Heart left ventricle (tissue), 16 donors: ENCODE results near the gene MIS18BP1. TPM values are rescaled to one million over a fixed set of nuclear protein-coding genes. Genes with fewer than 3 reads are reported as not detected.
"Not testable (repeated sequence)": the region's sequence is repeated elsewhere in the genome, so short reads cannot be mapped to it uniquely, and the experiment has no call there.

Source experiments
- ATAC-seq, 4 donors: fragments of 200-7000 bp; cut with Tn5 transposase; one replicate each; pipeline ENCODE4 v1.9.1; 2020 to 2022; ENCODE audit warnings: moderate library complexity in 4 of 4, mild to moderate bottlenecking in 3 of 4, moderate number of reproducible peaks in 1 of 4
- DNase-seq, 5 donors: peaks; one replicate each; pipeline ENCODE4 v3.0.0-alpha.2; 2020
- H3K27ac ChIP-seq, 12 donors: fragments of 200-600 bp; sonication (generic) in 4 of 12; one replicate each; pipeline versions ENCODE4 v1.5.0 to v1.8.0; 2016 to 2022; ENCODE audit warnings: mild to moderate bottlenecking in 2 of 12
- H3K27me3 ChIP-seq, 9 donors: fragments of 200-600 bp; sonication (generic) in 2 of 9; one replicate each; pipeline versions ENCODE4 v1.5.1 to v1.8.0; 2016 to 2022; ENCODE audit warnings: mild to moderate bottlenecking in 3 of 9
- H3K36me3 ChIP-seq, 9 donors: fragments of 200-600 bp; sonication (generic) in 2 of 9; one replicate each; pipeline versions ENCODE4 v1.5.0 to v1.8.0; 2018 to 2022; ENCODE audit warnings: mild to moderate bottlenecking in 2 of 9
- H3K4me1 ChIP-seq, 12 donors: fragments of 200-600 bp; sonication (generic) in 4 of 12; one replicate each; pipeline versions ENCODE4 v1.5.0 to v1.8.0; 2016 to 2022; ENCODE audit warnings: mild to moderate bottlenecking in 3 of 12
- H3K4me3 ChIP-seq, 12 donors: fragments of 200-600 bp; sonication (generic) in 4 of 12; one replicate each; pipeline versions ENCODE4 v1.5.0 to v1.8.0; 2017 to 2022; ENCODE audit warnings: mild to moderate bottlenecking in 9 of 12, moderate library complexity in 4 of 12
- H3K9me3 ChIP-seq, 12 donors: fragments of 200-600 bp; sonication (generic) in 4 of 12; one replicate each; pipeline versions ENCODE4 v1.5.0 to v1.8.0; 2016 to 2022; ENCODE audit warnings: mild to moderate bottlenecking in 1 of 12
- CTCF ChIP-seq, 12 donors: fragments of 200-600 bp; sonication (generic) in 4 of 12; IDR thresholded peaks; one replicate each; pipeline versions ENCODE4 v1.5.0 to v1.8.0; 2018 to 2022; ENCODE audit warnings: antibody characterized with exemption in 12 of 12, mild to moderate bottlenecking in 5 of 12
- POLR2A ChIP-seq, 2 donors: fragments of 450-650 bp; IDR thresholded peaks; one replicate each; pipeline ENCODE4 v1.6.1; 2017; ENCODE audit warnings: antibody characterized with exemption in 2 of 2, mild to moderate bottlenecking in 2 of 2, moderate library complexity in 2 of 2
- WGBS, 4 donors: extraction: QIAGEN DNeasy Blood & Tissue Kit in 2 of 4; methylation state at CpG; one replicate each; pipeline versions ENCODE4 v1.1.5 to v1.1.7; 2013 to 2018; 5-methylcytosine and 5-hydroxymethylcytosine counted together
- intact Hi-C, 10 donors: fragments of 100-400 bp; cut with DNase I; formaldehyde crosslinking; loops; one replicate each; pipeline versions ENCODE4 v1.11.1 to v1.14.2; 2022
- polyA plus RNA-seq, 2 donors: library from polyadenylated mRNA; stranded (reverse); fragments of 200-250 nt; gene quantifications; one replicate each; pipeline ENCODE4 v1.2.3, GENCODE V29; 2013
- total RNA-seq, 9 donors: library from RNA; depleted of rRNA in 2 of 9; stranded (reverse); fragments of >200 nt in 2 of 9; fragmentation: NEBNext Ultra II Directional in 3 of 9; extraction: Animal tissue kit (Norgen Biotek cat#: 25700) in 3 of 9; gene quantifications; one replicate each; pipeline versions ENCODE4 v1.1.0 to v1.2.4, GENCODE V29; 2016 to 2023
- donor health status: ischemic (EF 13 %, LVEDD 7.1; RV severe dilation, severe dysfunction).
- donor health status: healthy with polysubstance abuse.
- donor health status: DM: no; HTN: yes; CAD: no.
- donor health status: DM: no; HTN: no; CAD: no.
- donor health status: ischemic (EF 25% LVEDD 6.9; RV normal size, moderate dysfunction).
- donor health status: ischemic (EF 25% LVEDD 5.7; RV mildly dilated, moderate dysfunction).
- donor health status: healthy.
- donor health status: DM: yes; HTN: yes; CAD: no.
- donor health status: ischemic (EF 35%, LVEDD 5.7; RV mildly dilated, moderate dysfunction).
- donor health status: nonischemic (EF 11% LVEDD 7.7; RV severe dilation, severe dysfunction).
- donor health status: DM: yes; HTN: yes; CAD: no.
- donor health status: PGD.
- donor health status: ischemic (EF 29% LVEDD 5.4; RV normal size, mild dysfunction).
- donor health status: nonischemic (EF 23%, LVEDD 6.1; RV moderate dilation, normal function).

The MIS18BP1 gene
- total and polyA plus RNA-seq, 11 donors: 3.4 to 22.0 (median 6.8) TPM

GRCh38 chr14:45238988-45239387 lies 14.0 kb downstream of the MIS18BP1 start:
- Histone ChIP-seq H3K27me3 (no peaks in the 10 kb centered on the region), H3K36me3 (peaks cover 0 to 45% (median 29%) of the 10 kb centered on the region in 9 donors), H3K4me1 (peaks cover 0 to 19% (median 0%) of the 10 kb centered on the region in 12 donors), H3K27ac (no peak overlapping the region), H3K4me3 (no peak overlapping the region), H3K9me3 (no peaks in the 10 kb centered on the region)
- WGBS, 4 donors: 87 to 95% (median 92%) methylated on average over 2 of the region's 2 CpGs
- TF ChIP-seq POLR2A (IDR thresholded peaks at IDR 0.05) (no peak), CTCF (IDR thresholded peaks at IDR 0.05) (no peak)
- ATAC-seq (no peak), DNase-seq (no peak)
- intact Hi-C loops: no loop called here

GRCh38 chr14:45227566-45227965 lies 25.4 kb downstream of the MIS18BP1 start:
- Histone ChIP-seq H3K36me3 (peaks cover 0 to 99% (median 84%) of the 10 kb centered on the region in 9 donors), H3K27me3 (no peaks in the 10 kb centered on the region), H3K4me1 (no peaks in the 10 kb centered on the region), H3K27ac (no peak overlapping the region), H3K4me3 (no peak overlapping the region), H3K9me3 (no peaks in the 10 kb centered on the region)
- ATAC-seq (no peak), DNase-seq (no peak)
- intact Hi-C loops: no loop called here
- TF ChIP-seq CTCF (IDR thresholded peaks at IDR 0.05) (no peak), POLR2A (IDR thresholded peaks at IDR 0.05) (no peak)
- WGBS, 4 donors: 95 to 99% (median 95%) methylated on average over 4 of the region's 4 CpGs

- TF ChIP-seq CTCF (IDR thresholded peaks at IDR 0.05): no peak
- TF ChIP-seq POLR2A (IDR thresholded peaks at IDR 0.05): no peak
- DNase-seq (no peak), ATAC-seq (no peak)
- Histone ChIP-seq H3K9me3 (no peaks in the 10 kb centered on the region), H3K4me1 (no peaks in the 10 kb centered on the region), H3K27me3 (no peaks in the 10 kb centered on the region), H3K4me3 (no peak overlapping the region), H3K27ac (no peak overlapping the region), H3K36me3 (peaks cover 0 to 65% (median 53%) of the 10 kb centered on the region in 9 donors)
- intact Hi-C loops: no loop called here
- WGBS, 4 donors: 90 to 95% (median 93%) methylated on average over 3 of the region's 3 CpGs
These were observed 30.3 kb downstream of the MIS18BP1 start for GRCh38 chr14:45222485-45223262.

- H3K9me3 ChIP-seq, intact Hi-C loops, H3K27ac ChIP-seq, H3K27me3 ChIP-seq, DNase-seq, H3K4me3 ChIP-seq, ATAC-seq: not testable (repeated sequence)
- Histone ChIP-seq H3K4me1 (peaks cover 0 to 12% (median 0%) of the 10 kb centered on the region in 12 donors), H3K36me3 (peaks cover 0 to 96% (median 63%) of the 10 kb centered on the region in 9 donors)
- 96 to 98% (median 97%) methylated on average over 6 of the region's 6 CpGs for WGBS, 4 donors
These were observed 38.7 kb downstream of the MIS18BP1 start for GRCh38 chr14:45214341-45214740.

- intact Hi-C loops, ATAC-seq, H3K9me3 ChIP-seq, H3K27me3 ChIP-seq, DNase-seq, H3K27ac ChIP-seq, H3K4me3 ChIP-seq: not testable (repeated sequence)
- WGBS, 4 donors: 32 to 54% (median 44%) methylated on average over 1 of the region's 1 CpG
- peaks cover 0 to 98% (median 70%) of the 10 kb centered on the region in 9 donors for H3K36me3 ChIP-seq
- peaks cover 0 to 12% (median 0%) of the 10 kb centered on the region in 12 donors for H3K4me1 ChIP-seq
These were observed 39.3 kb downstream of the MIS18BP1 start for GRCh38 chr14:45213716-45214115.
